Naive thymus-derived CD8-positive, alpha-beta T cell (primary cell): Measurements from ENCODE around the gene PHF23. TPM values are rescaled to one million over a fixed set of nuclear protein-coding genes. Genes with fewer than 3 reads are reported as not detected.
A peak's percentile ranks its signal among the peaks of the same experiment; 100 is the strongest.

Experiments used
- ATAC-seq, 2 donors: fragments of 150-1000 bp; cut with Tn5 transposase in 1 of 2; sonication (Bioruptor Pico), chemical (Tn5 transposase) in 1 of 2; 1 replicate in 1 of 2; 2 replicates in 1 of 2; pipeline ENCODE4 v1.10.0; 2021; ENCODE audit warnings: mild to moderate bottlenecking in 2 of 2, moderate library complexity in 2 of 2
- POLR2A ChIA-PET: fragments of 350-600 bp; sonication (Branson Sonifier 250); formaldehyde crosslinking; loops from one replicate; lab custom pipeline; 2021; ENCODE audit warnings: antibody characterized with exemption; lab: Charles Lee
- DNase-seq, 10 donors: peaks; one replicate each; pipeline versions ENCODE4 v3.0.0 to v3.0.0-alpha.2; 2020 to 2022
- H3K27ac Mint-ChIP-seq, 10 donors: one replicate each; pipeline ENCODE4 v1.8.0; 2020 to 2022; ENCODE audit warnings: mild to moderate bottlenecking in 10 of 10, mixed read lengths in 10 of 10, moderate library complexity in 4 of 10, inconsistent platforms in 1 of 10
- H3K27me3 Mint-ChIP-seq, 5 donors: one replicate each; pipeline ENCODE4 v1.8.0; 2021 to 2022; ENCODE audit warnings: mixed read lengths in 5 of 5
- H3K36me3 Mint-ChIP-seq, 3 donors: one replicate each; pipeline ENCODE4 v1.8.0; 2020 to 2022; ENCODE audit warnings: mixed read lengths in 3 of 3, mild to moderate bottlenecking in 2 of 3, inconsistent platforms in 1 of 3
- H3K4me1 Mint-ChIP-seq, 4 donors: one replicate each; pipeline ENCODE4 v1.8.0; 2021 to 2022; ENCODE audit warnings: mixed read lengths in 4 of 4
- H3K4me3 Mint-ChIP-seq, 10 donors: one replicate each; pipeline ENCODE4 v1.8.0; 2020 to 2022; ENCODE audit warnings: mild to moderate bottlenecking in 10 of 10, mixed read lengths in 10 of 10, moderate library complexity in 6 of 10, inconsistent platforms in 1 of 10
- H3K9me3 Mint-ChIP-seq, 9 donors: one replicate each; pipeline ENCODE4 v1.8.0; 2020 to 2022; ENCODE audit warnings: mixed read lengths in 9 of 9, mild to moderate bottlenecking in 3 of 9, inconsistent platforms in 1 of 9, moderate library complexity in 1 of 9
- polyA plus RNA-seq, 3 donors: library from polyadenylated mRNA; unstranded; fragments of 300-500 nt; fragmentation: Illumina TruSeq; gene quantifications; one replicate each; pipeline ENCODE4 v1.2.3, GENCODE V29; 2021
- total RNA-seq, 8 experiments: library from RNA in 2 of 8; stranded (reverse) in 2 of 8; gene quantifications; one replicate each; pipeline ENCODE4 v1.2.3 and lab custom pipeline; 2021 to 2026

The PHF23 gene
- 10 to 100 TPM; 49.9 to 53.9 TPM for total RNA-seq
- polyA plus RNA-seq: 10 to 100 TPM; 18.1 to 35.7 (median 22.2) TPM
- 24.1 to 71.9 (median 52.6) reads per million in 6 experiments for total RNA-seq (lab: John Stamatoyannopoulos, UW)

DNA sequence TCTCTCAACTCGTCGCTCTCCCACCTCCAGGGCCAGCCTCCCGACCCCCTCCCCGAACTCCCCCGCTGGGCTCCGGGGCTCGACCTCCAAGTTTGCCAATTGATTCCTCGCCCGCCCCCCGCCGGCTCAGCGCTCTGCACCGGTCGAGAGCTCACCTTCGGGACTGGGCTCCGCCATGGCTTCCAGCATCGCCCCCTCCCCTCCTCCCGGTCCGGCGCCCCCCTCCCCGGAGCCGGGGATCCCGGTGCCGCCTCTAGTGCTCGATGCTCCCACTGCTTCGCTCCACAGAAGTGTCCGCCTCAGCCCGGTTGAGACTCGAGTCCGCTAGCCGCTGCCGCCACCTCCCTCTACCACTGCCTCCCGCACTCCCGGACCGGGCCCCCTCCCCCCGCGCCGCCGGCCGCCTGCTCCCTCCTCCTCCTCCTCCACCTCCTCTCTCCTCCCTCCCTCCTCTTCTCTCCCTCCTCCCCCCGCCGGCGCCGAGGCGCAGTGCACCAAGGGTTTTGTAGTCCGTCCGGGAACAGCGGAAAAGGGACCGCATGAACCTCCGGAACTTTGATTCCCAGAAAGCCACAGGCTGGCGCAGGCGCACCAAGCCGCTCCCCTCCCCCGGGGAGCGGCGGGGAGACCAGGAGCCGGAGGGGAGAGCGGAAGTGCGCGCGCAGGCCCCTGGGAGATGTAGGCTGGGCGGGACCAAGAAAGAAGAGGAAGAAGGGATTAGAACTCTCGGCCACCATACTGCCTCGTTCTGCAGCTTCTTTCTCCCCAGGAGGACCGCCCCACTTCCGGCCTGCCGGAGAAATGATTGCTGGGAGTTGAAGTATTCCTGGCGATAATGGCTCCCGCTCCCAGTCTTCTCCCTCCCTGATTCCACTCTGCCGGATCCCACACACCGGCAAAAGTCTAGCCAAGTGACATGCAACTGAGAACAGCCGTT lies at the start of gene PHF23:
Gene PHF23, minus strand, starts transcription at position 367 of the 937 bp plus-strand sequence. Its CDS starts 178 bp downstream, at position 189.
- H3K4me1 Mint-ChIP-seq: peaks cover 46 to 75% (median 63%) of the 10 kb centered on the region in 4 donors
- H3K9me3 Mint-ChIP-seq: peaks cover 0 to 2% (median 0%) of the 10 kb centered on the region in 9 donors
- DNase-seq: peak; percentile 92 to 98 (median 96)
- ATAC-seq: peak; percentile 51 to 67
- H3K27ac Mint-ChIP-seq: peak within 1 kb of the TSS; percentile 81 to 100 (median 98)
- POLR2A ChIA-PET: interaction anchor here (0.6 to 18.2 kb wide), 23 partner anchors 10 to 1753 kb away, joined by 3 to 371 read pairs (median 4); partner anchors contain the start of genes ACADVL, ACAP1, CLDN7 and CTDNEP1
- H3K27me3 Mint-ChIP-seq: peaks cover 0 to 4% (median 0%) of the 10 kb centered on the region in 5 donors
- peaks cover 0 to 45% (median 2%) of the 10 kb centered on the region in 3 donors for H3K36me3 Mint-ChIP-seq
- peak within 1 kb of the TSS; percentile 83 to 100 (median 96) for H3K4me3 Mint-ChIP-seq

DNA sequence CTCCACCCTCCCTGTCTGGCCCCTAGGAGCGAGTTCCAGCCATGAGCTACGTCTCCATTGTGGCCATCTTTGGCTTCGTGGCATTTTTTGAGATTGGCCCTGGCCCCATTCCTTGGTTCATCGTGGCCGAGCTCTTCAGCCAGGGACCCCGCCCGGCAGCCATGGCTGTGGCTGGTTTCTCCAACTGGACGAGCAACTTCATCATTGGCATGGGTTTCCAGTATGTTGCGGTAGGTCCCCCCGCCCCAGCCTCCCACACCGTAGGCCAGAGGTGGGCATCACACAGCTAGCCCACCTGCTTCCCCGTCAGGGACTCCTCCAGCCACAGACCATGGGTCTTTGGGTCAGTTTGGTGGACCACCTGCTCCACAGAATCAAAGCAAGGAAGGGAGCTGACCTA lies 46.4 kb upstream of the PHF23 start:
- Mint-ChIP-seq H3K36me3 (no peaks in the 10 kb centered on the region), H3K27ac (no peak overlapping the region), H3K27me3 (peaks cover 1 to 19% (median 13%) of the 10 kb centered on the region in 5 donors), H3K9me3 (no peaks in the 10 kb centered on the region), H3K4me3 (no peak overlapping the region), H3K4me1 (peaks cover 10 to 28% (median 20%) of the 10 kb centered on the region in 4 donors)
- ATAC-seq (no peak), DNase-seq (no peak)
- POLR2A ChIA-PET: interaction anchor here (1.2 to 1.3 kb wide), 2 partner anchors 11 to 12 kb away, joined by 7 to 8 read pairs; no protein-coding TSS in a partner anchor

DNA sequence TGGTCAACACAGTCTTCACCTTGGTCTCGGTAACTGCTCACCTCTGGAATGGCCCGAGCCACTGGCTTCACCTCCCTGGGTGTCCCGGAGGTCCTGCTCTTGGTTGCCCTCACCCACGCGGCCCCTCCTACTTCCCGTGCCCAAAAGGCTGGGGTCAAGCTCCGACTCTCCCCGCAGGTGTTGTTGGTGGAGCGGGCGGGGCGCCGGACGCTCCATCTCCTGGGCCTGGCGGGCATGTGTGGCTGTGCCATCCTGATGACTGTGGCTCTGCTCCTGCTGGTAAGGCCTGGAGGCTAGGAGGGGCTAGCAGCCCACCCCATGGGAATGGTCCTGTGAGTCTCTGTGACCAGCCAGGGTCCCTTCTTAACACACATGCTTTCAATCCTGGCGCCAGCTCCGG lies 45.7 kb upstream of the PHF23 start:
- Mint-ChIP-seq H3K27ac (no peak overlapping the region), H3K36me3 (no peaks in the 10 kb centered on the region), H3K4me1 (peaks cover 16 to 36% (median 24%) of the 10 kb centered on the region in 4 donors), H3K27me3 (peaks cover 1 to 19% (median 13%) of the 10 kb centered on the region in 5 donors), H3K4me3 (no peak overlapping the region), H3K9me3 (no peaks in the 10 kb centered on the region)
- DNase-seq (no peak), ATAC-seq (no peak)
- POLR2A ChIA-PET: interaction anchor here (0.5 to 1.2 kb wide), 2 partner anchors 9 to 53 kb away, joined by 3 to 5 read pairs; no protein-coding TSS in a partner anchor

DNA sequence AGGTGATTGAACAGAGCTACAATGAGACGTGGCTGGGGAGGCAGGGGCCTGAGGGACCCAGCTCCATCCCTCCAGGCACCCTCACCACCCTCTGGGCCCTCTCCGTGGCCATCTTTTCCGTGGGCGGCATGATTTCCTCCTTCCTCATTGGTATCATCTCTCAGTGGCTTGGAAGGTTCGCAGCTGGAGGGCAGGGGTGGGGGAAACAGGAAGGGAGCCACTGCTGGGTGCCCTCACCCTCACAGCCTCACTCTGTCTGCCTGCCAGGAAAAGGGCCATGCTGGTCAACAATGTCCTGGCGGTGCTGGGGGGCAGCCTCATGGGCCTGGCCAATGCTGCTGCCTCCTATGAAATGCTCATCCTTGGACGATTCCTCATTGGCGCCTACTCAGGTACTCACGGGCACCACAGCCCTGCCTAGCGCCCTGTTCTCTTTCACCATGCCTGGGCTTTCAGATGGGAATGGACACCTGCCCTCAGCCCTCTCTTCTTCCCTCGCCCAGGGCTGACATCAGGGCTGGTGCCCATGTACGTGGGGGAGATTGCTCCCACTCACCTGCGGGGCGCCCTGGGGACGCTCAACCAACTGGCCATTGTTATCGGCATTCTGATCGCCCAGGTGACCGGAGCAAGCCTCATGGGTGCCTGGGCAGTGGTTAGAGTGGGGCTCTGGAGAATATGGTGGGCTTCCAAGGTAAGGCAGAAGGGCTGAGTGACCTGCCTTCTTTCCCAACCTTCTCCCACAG lies 44.4 kb upstream of the PHF23 start:
- DNase-seq: no peak
- peak overlapping the region in 4 of 10 donors; percentile 42 to 58 (median 44) for H3K4me3 Mint-ChIP-seq
- H3K4me1 Mint-ChIP-seq: peaks cover 16 to 38% (median 24%) of the 10 kb centered on the region in 4 donors
- H3K27me3 Mint-ChIP-seq: peaks cover 1 to 19% (median 10%) of the 10 kb centered on the region in 5 donors
- H3K9me3 Mint-ChIP-seq: no peaks in the 10 kb centered on the region
- no peaks in the 10 kb centered on the region for H3K36me3 Mint-ChIP-seq
- H3K27ac Mint-ChIP-seq: peak overlapping the region in 1 of 10 donors; percentile 10
- no peak for ATAC-seq
- POLR2A ChIA-PET: interaction anchor here (0.9 to 1.7 kb wide), 5 partner anchors 10 to 54 kb away, joined by 3 to 9 read pairs (median 5); partner anchors contain the start of genes ACAP1 and NEURL4

DNA sequence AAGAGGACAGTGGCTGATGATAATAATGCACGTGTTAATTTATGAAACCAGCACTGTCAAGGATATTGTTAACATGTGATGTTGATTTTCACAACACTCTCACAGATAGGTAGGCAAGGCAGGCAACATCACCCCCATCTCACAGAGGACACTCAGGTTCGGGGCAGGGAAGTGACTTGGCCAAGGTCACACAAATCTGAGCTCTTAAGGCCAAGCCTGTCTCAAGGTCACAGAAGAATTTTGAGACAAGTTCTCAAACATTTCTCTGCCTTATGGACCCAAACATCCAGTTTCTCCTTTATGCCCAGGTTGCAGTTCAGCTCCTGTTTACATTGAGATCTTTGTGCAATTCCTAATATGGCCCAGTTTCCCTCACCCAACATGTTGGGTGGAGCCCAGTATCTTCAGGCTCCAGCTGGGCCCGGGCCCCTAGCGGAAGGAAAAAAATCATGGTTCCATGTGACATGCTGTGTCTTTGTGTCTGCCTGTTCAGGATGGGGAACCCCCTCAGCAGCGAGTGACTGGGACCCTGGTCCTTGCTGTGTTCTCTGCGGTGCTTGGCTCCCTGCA lies 43.6 kb upstream of the PHF23 start:
- H3K4me3 Mint-ChIP-seq: peak overlapping the region in 8 of 10 donors; percentile 15 to 85 (median 49)
- DNase-seq (no peak), ATAC-seq (no peak)
- H3K36me3 Mint-ChIP-seq: no peaks in the 10 kb centered on the region
- H3K27ac Mint-ChIP-seq: peak overlapping the region in 1 of 10 donors; percentile 77
- peaks cover 1 to 19% (median 10%) of the 10 kb centered on the region in 5 donors for H3K27me3 Mint-ChIP-seq
- H3K9me3 Mint-ChIP-seq: no peaks in the 10 kb centered on the region
- POLR2A ChIA-PET: interaction anchor here (0.9 to 2.3 kb wide), 8 partner anchors 11 to 197 kb away, joined by 3 to 9 read pairs (median 5); partner anchors contain the start of genes ACAP1, NEURL4 and ZBTB4
- peaks cover 16 to 38% (median 24%) of the 10 kb centered on the region in 4 donors for H3K4me1 Mint-ChIP-seq

DNA sequence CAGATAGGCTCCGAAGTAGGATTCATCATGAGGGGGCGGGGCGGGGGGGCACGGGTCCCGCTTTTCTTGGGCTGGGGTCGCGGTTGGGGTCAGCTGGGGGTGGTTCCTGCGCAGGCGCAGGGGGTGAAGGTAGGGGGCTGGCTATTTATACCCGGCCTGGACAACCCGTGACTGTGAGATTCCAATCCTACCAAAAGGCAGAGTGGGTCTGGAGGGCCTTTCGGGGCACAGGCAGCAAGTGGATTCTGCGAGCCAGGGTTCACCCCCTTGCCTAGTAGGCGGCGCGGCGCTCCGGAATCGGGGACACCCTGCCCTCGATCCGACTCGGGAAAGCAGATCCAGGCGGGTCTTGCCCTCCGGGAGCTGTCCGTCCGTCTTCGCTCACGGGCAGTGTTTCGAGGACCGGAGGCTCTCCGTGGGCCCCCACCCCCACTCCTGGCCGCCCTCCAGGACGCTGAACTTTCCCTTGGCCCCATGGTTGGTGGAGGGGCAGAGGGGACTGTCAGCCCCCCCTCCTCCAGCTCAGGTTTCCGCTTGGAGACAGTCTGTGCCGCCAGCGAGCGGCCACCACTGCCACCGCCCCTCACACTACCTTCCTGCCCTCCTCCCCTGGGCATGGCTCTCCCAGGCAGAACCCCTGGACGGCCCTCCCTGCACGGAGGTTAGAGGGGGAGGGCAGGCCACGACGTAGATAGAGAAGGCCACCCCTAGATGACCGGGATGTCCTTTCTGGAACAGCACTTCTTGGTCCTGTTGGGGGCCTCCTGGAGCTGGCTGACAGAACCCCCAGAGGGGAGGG lies 42.9 kb upstream of the PHF23 start:
- Mint-ChIP-seq H3K4me1 (peaks cover 16 to 38% (median 24%) of the 10 kb centered on the region in 4 donors), H3K9me3 (no peaks in the 10 kb centered on the region), H3K36me3 (no peaks in the 10 kb centered on the region), H3K27ac (peak overlapping the region in 4 of 10 donors; percentile 18 to 67 (median 50)), H3K4me3 (peak overlapping the region; percentile 71 to 90 (median 84)), H3K27me3 (peaks cover 1 to 19% (median 10%) of the 10 kb centered on the region in 5 donors)
- POLR2A ChIA-PET: interaction anchor here (0.9 to 2.3 kb wide), 8 partner anchors 12 to 198 kb away, joined by 3 to 9 read pairs (median 6); partner anchors contain the start of genes NEURL4 and ZBTB4
- ATAC-seq: peak in 1 of 2 donors; percentile 8
- DNase-seq: peak in 3 of 10 donors; percentile 10 to 15 (median 10)

DNA sequence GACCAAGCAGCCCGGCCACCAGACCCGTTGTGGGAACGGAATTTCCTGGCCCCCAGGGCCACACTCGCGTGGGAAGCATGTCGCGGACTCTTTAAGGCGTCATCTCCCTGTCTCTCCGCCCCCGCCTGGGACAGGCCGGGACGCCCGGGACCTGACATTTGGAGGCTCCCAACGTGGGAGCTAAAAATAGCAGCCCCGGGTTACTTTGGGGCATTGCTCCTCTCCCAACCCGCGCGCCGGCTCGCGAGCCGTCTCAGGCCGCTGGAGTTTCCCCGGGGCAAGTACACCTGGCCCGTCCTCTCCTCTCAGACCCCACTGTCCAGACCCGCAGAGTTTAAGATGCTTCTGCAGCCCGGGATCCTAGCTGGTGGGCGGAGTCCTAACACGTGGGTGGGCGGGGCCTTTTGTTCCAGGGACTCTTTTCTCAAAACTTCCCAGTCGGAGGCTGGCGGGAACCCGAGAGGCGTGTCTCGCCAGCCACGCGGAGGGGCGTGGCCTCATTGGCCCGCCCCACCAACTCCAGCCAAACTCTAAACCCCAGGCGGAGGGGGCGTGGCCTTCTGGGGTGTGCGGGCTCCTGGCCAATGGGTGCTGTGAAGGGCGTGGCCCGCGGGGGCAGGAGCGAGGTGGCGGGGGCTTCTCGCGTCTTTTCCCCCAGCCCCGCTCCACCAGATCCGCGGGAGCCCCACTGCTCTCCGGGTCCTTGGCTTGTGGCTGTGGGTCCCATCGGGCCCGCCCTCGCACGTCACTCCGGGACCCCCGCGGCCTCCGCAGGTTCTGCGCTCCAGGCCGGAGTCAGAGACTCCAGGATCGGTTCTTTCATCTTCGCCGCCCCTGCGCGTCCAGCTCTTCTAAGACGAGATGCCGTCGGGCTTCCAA lies 42.1 kb upstream of the PHF23 start, which contains the start of gene SLC2A4:
Gene SLC2A4, plus strand, starts transcription at position 645 of the 879 bp plus-strand sequence. Its CDS starts 217 bp downstream, at position 862.
- Mint-ChIP-seq H3K27ac (peak within 1 kb of the TSS in 8 of 10 donors; percentile 43 to 92 (median 62)), H3K36me3 (no peaks in the 10 kb centered on the region), H3K27me3 (peaks cover 1 to 19% (median 10%) of the 10 kb centered on the region in 5 donors), H3K4me3 (peak within 1 kb of the TSS; percentile 74 to 90 (median 84)), H3K4me1 (peaks cover 16 to 38% (median 24%) of the 10 kb centered on the region in 4 donors), H3K9me3 (no peaks in the 10 kb centered on the region)
- POLR2A ChIA-PET: interaction anchor here (1.0 to 2.3 kb wide), 11 partner anchors 14 to 203 kb away, joined by 3 to 8 read pairs (median 4); partner anchors contain the start of genes GPS2, POLR2A and TMEM102
- DNase-seq (peak; percentile 65 to 88 (median 76)), ATAC-seq (peak; percentile 64 to 67)

DNA sequence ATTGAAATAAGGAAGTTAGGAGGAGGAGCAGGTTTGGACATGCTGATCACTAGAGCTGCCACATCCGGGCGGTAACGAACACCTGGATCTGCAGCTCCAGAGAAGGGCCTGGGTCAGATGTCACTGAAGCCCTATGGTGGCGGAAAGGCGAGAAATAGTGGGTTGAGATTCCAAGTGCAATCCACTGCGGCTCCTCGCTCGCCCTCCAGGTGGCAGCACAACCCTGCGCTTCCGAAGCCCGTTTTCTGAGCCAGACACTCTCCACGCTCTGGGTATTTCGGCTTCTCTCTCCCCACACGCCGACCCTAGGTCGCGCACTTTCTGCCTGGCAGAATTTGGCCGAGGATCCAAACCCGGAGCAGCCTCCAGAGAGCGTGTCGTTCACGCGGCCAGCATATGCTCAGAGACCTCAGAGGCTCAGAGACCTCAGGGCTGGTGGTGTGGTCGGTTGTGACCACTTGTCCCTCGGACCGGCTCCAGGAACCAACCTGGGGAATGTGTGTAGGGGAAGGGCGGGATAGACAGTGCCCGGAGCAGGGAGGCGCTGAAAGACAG lies 41.3 kb upstream of the PHF23 start:
- peaks cover 1 to 19% (median 10%) of the 10 kb centered on the region in 5 donors for H3K27me3 Mint-ChIP-seq
- peak overlapping the region in 8 of 10 donors; percentile 43 to 92 (median 56) for H3K27ac Mint-ChIP-seq
- ATAC-seq: peak; percentile 84 to 87
- peak overlapping the region; percentile 74 to 90 (median 84) for H3K4me3 Mint-ChIP-seq
- H3K4me1 Mint-ChIP-seq: peaks cover 16 to 38% (median 24%) of the 10 kb centered on the region in 4 donors
- POLR2A ChIA-PET: interaction anchor here (0.6 to 2.3 kb wide), 13 partner anchors 14 to 203 kb away, joined by 3 to 8 read pairs (median 4); partner anchors contain the start of genes GPS2, POLR2A and TMEM102
- no peaks in the 10 kb centered on the region for H3K36me3 Mint-ChIP-seq
- peak; percentile 73 to 91 (median 84) for DNase-seq
- no peaks in the 10 kb centered on the region for H3K9me3 Mint-ChIP-seq

DNA sequence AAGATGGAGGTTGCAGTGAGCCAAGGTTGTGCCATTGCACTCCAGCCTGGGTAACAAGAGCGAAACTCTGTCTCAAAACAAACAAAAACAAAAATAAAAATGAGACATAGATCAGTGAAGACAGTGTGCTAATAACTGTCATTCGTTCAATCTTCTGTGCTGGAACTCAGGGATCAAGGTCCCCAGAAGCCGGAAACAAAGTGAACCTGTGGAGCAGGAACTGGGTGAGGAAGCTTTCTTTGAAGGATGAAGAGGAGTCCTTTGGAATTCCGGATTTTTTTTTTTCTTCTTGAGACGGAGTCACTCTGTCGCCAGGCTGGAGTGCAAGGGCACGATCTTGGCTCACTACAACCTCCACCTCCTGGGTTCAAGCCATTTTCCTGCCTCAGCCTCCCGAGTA lies 40.2 kb upstream of the PHF23 start:
- H3K27ac Mint-ChIP-seq: no peak overlapping the region
- no peak for DNase-seq
- POLR2A ChIA-PET: interaction anchor here (1.3 kb wide), 1 partner anchor 17 kb away, joined by 4 read pairs; no protein-coding TSS in a partner anchor
- peaks cover 16 to 38% (median 24%) of the 10 kb centered on the region in 4 donors for H3K4me1 Mint-ChIP-seq
- H3K36me3 Mint-ChIP-seq: no peaks in the 10 kb centered on the region
- no peaks in the 10 kb centered on the region for H3K9me3 Mint-ChIP-seq
- H3K4me3 Mint-ChIP-seq: peak overlapping the region in 1 of 10 donors; percentile 39
- ATAC-seq: no peak
- H3K27me3 Mint-ChIP-seq: peaks cover 1 to 19% (median 10%) of the 10 kb centered on the region in 5 donors
